Mammary epithelial cell (primary cell): ENCODE measurements around the gene MXI1.

Experiments
- CTCF ChIP-seq, 2 donors: IDR thresholded peaks in 1 of 2; conservative IDR thresholded peaks in 1 of 2; 2 replicates each; pipeline ENCODE4 v1.5.1; 2011 to 2012; ENCODE audit warnings: inconsistent platforms in 2 of 2, low read length in 2 of 2, mild to moderate bottlenecking in 2 of 2, control low read depth in 1 of 2, low read depth in 1 of 2; ENCODE audit not compliant: insufficient read depth in 1 of 2; ENCODE audit errors: extremely low read depth in 1 of 2
- EZH2 ChIP-seq: IDR thresholded peaks from 2 replicates; pipeline ENCODE4 v1.6.1; 2012; ENCODE audit warnings: low read length, inconsistent platforms, borderline replicate concordance

- TF ChIP-seq EZH2 (no peak), CTCF (conservative IDR thresholded peaks at IDR 0.05 in 1 of 2, IDR thresholded peaks at IDR 0.05 in 1 of 2; ENCODE audit: extremely low read depth in 1 of 2, insufficient read depth in 1 of 2, low read depth in 1 of 2, low read length in 2 of 2) (no peak)
These were observed 34.0 kb downstream of the MXI1 start for GRCh38 chr10:110241407-110241806.
